T-helper 1 cell treated with Interleukin-12 subunit alpha and Interleukin-12 subunit beta and Interleukin-4 antibody, amounts not matched to agents 30 ng/mL and 1 ng/mL, for 36 hours (primary cell): ENCODE results near the gene NF1. TPM values are rescaled to one million over a fixed set of nuclear protein-coding genes. Genes with fewer than 3 reads are reported as not detected.
"Not testable (repeated sequence)": the region's sequence is repeated elsewhere in the genome, so short reads cannot be mapped to it uniquely, and the experiment has no call there.

Experiments used
- intact Hi-C: fragments of 100-400 bp; cut with micrococcal nuclease; formaldehyde crosslinking; loops from one replicate; pipeline ENCODE4 v1.15.1; 2024
- total RNA-seq: library from RNA; stranded (reverse); gene quantifications from 2 replicates; pipeline ENCODE4 v1.2.3, GENCODE V29; 2022

The NF1 gene
- total RNA-seq, 1 donor from 2014 or later: 24.0 TPM

- intact Hi-C loops: no loop called here
Observed at GRCh38 chr17:31079731-31080130, 15.0 kb upstream of the NF1 start.

- intact Hi-C loops: no loop called here
Observed at GRCh38 chr17:31085563-31085962, 9.2 kb upstream of the NF1 start.

- intact Hi-C loops: no loop called here
Observed at GRCh38 chr17:31089471-31089870, 5.3 kb upstream of the NF1 start.

- intact Hi-C loops: not testable (repeated sequence)
Observed at GRCh38 chr17:31090650-31091049, 4.1 kb upstream of the NF1 start.

GRCh38 chr17:31092475-31093064 lies 2.2 kb upstream of the NF1 start:
- intact Hi-C loops: no loop called here

- intact Hi-C loops: loop anchor here (1.0 kb wide), 3 partner anchors 65 to 188 kb away; partner anchors contain the start of gene TEFM
Observed at GRCh38 chr17:31093866-31094599, 744 bp upstream of the NF1 start.

GRCh38 chr17:31095236-31096105 lies 694 bp downstream of the NF1 start:
- intact Hi-C loops: no loop called here

- intact Hi-C loops: no loop called here
Observed at GRCh38 chr17:31096106-31096436, 1.3 kb downstream of the NF1 start.

GRCh38 chr17:31099016-31099415 lies 4.2 kb downstream of the NF1 start:
- intact Hi-C loops: no loop called here

- intact Hi-C loops: no loop called here
Observed at GRCh38 chr17:31100840-31101459, 6.2 kb downstream of the NF1 start.

GRCh38 chr17:31101943-31102342 lies 7.2 kb downstream of the NF1 start:
- intact Hi-C loops: no loop called here

- intact Hi-C loops: no loop called here
Observed at GRCh38 chr17:31105991-31106390, 11.2 kb downstream of the NF1 start.

- intact Hi-C loops: no loop called here
Observed at GRCh38 chr17:31111183-31111582, 16.4 kb downstream of the NF1 start.

- intact Hi-C loops: no loop called here
Observed at GRCh38 chr17:31112001-31112661, 17.4 kb downstream of the NF1 start.

GRCh38 chr17:31113368-31113767 lies 18.6 kb downstream of the NF1 start:
- intact Hi-C loops: not testable (repeated sequence)

- intact Hi-C loops: no loop called here
Observed at GRCh38 chr17:31113939-31114338, 19.2 kb downstream of the NF1 start.

- intact Hi-C loops: no loop called here
Observed at GRCh38 chr17:31114956-31115555, 20.3 kb downstream of the NF1 start.

- intact Hi-C loops: no loop called here
Observed at GRCh38 chr17:31116167-31116566, 21.4 kb downstream of the NF1 start.

GRCh38 chr17:31122746-31123145 lies 28.0 kb downstream of the NF1 start:
- intact Hi-C loops: loop anchor here (10.0 kb wide), 1 partner anchor 58 kb away; no protein-coding TSS in a partner anchor

GRCh38 chr17:31126318-31126717 lies 31.5 kb downstream of the NF1 start:
- intact Hi-C loops: loop anchor here (10.0 kb wide), 1 partner anchor 62 kb away; no protein-coding TSS in a partner anchor

GRCh38 chr17:31128241-31128640 lies 33.5 kb downstream of the NF1 start:
- intact Hi-C loops: loop anchor here (10.0 kb wide), 1 partner anchor 63 kb away; no protein-coding TSS in a partner anchor
